Body of pancreas (tissue), 4 donors: ENCODE measurements around the gene SVEP1.

Source experiments
- CTCF ChIP-seq, 7 experiments: fragments of 450-650 bp in 4 of 7; fragments of 200-600 bp in 3 of 7; sonication (generic) in 3 of 7; IDR thresholded peaks; one replicate each; pipeline ENCODE4 v1.5.1; 2016 to 2019; ENCODE audit warnings: antibody characterized with exemption in 7 of 7
- POLR2A ChIP-seq, 3 donors: fragments of 450-650 bp; IDR thresholded peaks; one replicate each; pipeline ENCODE4 v1.6.1; 2016; ENCODE audit warnings: antibody characterized with exemption in 3 of 3, mild to moderate bottlenecking in 2 of 3

DNA sequence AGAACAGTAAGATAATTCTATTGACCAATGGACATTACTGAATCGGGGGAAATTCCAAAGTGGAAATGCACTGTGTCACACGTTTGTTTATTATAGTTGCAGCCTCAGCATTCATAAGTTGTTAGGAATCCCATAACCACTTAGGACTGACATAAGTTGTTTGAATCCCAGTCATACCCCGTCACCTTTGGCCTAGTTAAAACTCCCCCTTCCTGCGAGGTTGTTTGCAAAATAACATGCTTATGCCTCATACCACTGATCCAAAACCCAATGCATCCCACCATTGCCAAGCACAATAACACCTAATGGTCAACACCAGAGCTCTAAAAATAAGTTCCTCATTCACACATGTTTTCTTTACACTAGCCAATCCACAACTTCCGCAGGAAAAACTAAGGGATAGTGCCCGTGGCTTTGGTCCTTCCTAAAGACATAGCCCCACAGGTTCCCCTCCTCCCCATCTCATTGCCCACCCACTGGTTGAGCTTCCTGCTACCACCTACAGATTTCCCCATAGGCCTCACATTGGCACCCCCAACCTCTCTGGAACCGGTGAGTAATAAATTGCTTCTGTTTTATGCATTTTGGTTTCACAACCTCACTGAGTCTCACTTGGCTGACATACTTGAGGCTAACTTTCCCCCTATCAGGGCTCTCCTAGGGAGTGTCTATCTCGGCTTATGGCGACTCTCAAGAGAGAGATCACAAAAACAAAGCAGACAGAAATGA, 46.7 kb upstream of the SVEP1 start:
- no peak for TF ChIP-seq CTCF (IDR thresholded peaks at IDR 0.05)
- no peak for TF ChIP-seq POLR2A (IDR thresholded peaks at IDR 0.05)
